ENCODE measurements around the gene SLC6A8.
A peak's percentile ranks its signal among the peaks of the same experiment; 100 is the strongest.

SLC6A8 gene

DNA sequence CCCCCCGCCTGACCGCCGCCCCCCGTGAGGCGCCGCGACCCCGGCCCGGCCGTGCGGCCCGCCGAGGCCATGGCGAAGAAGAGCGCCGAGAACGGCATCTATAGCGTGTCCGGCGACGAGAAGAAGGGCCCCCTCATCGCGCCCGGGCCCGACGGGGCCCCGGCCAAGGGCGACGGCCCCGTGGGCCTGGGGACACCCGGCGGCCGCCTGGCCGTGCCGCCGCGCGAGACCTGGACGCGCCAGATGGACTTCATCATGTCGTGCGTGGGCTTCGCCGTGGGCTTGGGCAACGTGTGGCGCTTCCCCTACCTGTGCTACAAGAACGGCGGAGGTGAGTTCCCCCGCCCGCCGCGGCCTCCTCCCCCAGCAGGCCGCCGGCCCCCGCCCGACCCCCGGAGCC is 780 bp downstream of the SLC6A8 start:
- no peaks in the 10 kb centered on the region for H3K4me1 ChIP-seq (ENCODE audit: control insufficient read depth, insufficient read depth, low read length)
- peak overlapping the region; percentile 57 for H3K4me3 ChIP-seq (ENCODE audit: low read depth, low read length)
- H3K36me3 ChIP-seq (ENCODE audit: control insufficient read depth in 2 of 2, insufficient read depth in 1 of 2, low read length in 2 of 2) = peaks cover 0 to 41% of the 10 kb centered on the region in 2 experiments; a peak in 1 of 3 replicates
- peak overlapping the region; percentile 73; the same call in 1 of the 2 replicates for H3K27ac ChIP-seq (ENCODE audit: extremely low read depth, low read depth, low read length)
- CTCF ChIA-PET = no interaction called here
- TF ChIP-seq ZNF10 (tag by site-specific recombination; IDR thresholded peaks at IDR 0.05) (no peak), ZNF174 (tag by site-specific recombination; IDR thresholded peaks at IDR 0.05) (no peak), MEIS1 (CRISPR knock-in tag; IDR thresholded peaks at IDR 0.05; ENCODE audit: borderline replicate concordance) (no peak), ZNF2 (tag by site-specific recombination; IDR thresholded peaks at IDR 0.05) (no peak), ZNF175 (tag by site-specific recombination; IDR thresholded peaks at IDR 0.05) (no peak), ZIC2 (tag by site-specific recombination; IDR thresholded peaks at IDR 0.05) (no peak), GLIS1 (tag by site-specific recombination; IDR thresholded peaks at IDR 0.05) (no peak)
- POLR2A ChIA-PET = no interaction called here
- H3K9me3 ChIP-seq (ENCODE audit: control insufficient read depth, insufficient read depth, low read depth, low read length) = no peaks in the 10 kb centered on the region

DNA sequence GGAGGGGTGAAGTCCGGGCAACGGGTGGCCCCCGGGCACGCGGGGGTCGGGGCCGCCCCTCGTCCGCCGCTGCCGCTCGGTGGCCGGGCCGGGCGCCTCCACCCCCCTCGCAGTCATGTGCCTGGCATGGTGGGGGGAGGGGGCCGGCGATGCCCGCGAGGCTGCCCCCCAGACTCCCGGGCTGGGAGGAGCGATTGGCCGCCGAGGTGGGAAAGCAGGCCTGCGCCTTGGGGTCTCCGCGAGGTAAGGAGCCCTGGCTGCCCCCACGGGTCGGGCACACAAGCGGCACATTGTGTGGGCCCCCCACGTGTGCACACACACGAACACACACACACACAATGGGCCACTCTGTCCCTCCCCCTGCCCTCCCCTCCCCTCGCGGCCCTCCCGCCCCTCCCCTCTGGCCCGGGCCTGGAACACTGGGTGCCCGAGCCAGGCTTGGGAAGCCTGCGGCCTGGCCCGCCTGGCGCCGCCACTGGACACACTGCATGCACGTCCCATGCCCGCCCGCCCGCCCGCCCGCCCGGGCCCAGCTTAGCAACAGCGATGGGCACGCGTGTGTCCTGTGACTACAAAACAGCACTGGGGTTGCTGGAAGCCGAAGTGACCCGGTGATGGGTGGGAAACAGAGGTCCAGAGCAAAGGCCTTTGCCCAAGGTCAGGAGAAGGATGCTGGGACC is 1.3 kb downstream of the SLC6A8 start:
- Histone ChIP-seq H3K4me1 (ENCODE audit: control insufficient read depth, insufficient read depth, low read length) (no peaks in the 10 kb centered on the region), H3K27ac (ENCODE audit: extremely low read depth, low read depth, low read length) (peak overlapping the region; percentile 73; the same call in 1 of the 2 replicates), H3K36me3 (ENCODE audit: control insufficient read depth in 2 of 2, insufficient read depth in 1 of 2, low read length in 2 of 2) (peaks cover 0 to 47% of the 10 kb centered on the region in 2 experiments; a peak in 1 of 3 replicates), H3K4me3 (ENCODE audit: low read depth, low read length) (peak overlapping the region; percentile 57), H3K9me3 (ENCODE audit: control insufficient read depth, insufficient read depth, low read depth, low read length) (no peaks in the 10 kb centered on the region)
- ChIA-PET POLR2A (interaction anchor here (0.9 kb wide), 1 partner anchor 19 kb away, joined by 3 read pairs; no protein-coding TSS in a partner anchor), CTCF (no interaction called here)
- no peak for TF ChIP-seq ZNF140 (tag by site-specific recombination; IDR thresholded peaks at IDR 0.05)
- TF ChIP-seq, protein P1, sequence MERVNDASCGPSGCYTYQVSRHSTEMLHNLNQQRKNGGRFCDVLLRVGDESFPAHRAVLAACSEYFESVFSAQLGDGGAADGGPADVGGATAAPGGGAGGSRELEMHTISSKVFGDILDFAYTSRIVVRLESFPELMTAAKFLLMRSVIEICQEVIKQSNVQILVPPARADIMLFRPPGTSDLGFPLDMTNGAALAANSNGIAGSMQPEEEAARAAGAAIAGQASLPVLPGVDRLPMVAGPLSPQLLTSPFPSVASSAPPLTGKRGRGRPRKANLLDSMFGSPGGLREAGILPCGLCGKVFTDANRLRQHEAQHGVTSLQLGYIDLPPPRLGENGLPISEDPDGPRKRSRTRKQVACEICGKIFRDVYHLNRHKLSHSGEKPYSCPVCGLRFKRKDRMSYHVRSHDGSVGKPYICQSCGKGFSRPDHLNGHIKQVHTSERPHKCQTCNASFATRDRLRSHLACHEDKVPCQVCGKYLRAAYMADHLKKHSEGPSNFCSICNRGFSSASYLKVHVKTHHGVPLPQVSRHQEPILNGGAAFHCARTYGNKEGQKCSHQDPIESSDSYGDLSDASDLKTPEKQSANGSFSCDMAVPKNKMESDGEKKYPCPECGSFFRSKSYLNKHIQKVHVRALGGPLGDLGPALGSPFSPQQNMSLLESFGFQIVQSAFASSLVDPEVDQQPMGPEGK (tag by site-specific recombination; IDR thresholded peaks at IDR 0.05) = 0 out of 2 replicates have a peak, but pooled peaks have one; percentile 25
- TF ChIP-seq ZNF138 (tag by site-specific recombination; IDR thresholded peaks at IDR 0.05; ENCODE audit: borderline replicate concordance) = no peak
- TF ChIP-seq ZSCAN16 (tag by site-specific recombination; IDR thresholded peaks at IDR 0.05) = no peak
- TF ChIP-seq ZNF544 (tag by site-specific recombination; IDR thresholded peaks at IDR 0.05) = no peak
- no peak for TF ChIP-seq TRIM28 (IDR thresholded peaks at IDR 0.05; ENCODE audit: borderline replicate concordance, low read length)
- TF ChIP-seq ZNF335 (tag by site-specific recombination; conservative IDR thresholded peaks at IDR 0.05) = no peak
- TF ChIP-seq ZNF211 (tag by site-specific recombination; IDR thresholded peaks at IDR 0.05; ENCODE audit: low read depth) = no peak
- no peak for TF ChIP-seq ZNF560 (tag by site-specific recombination; IDR thresholded peaks at IDR 0.05; ENCODE audit: borderline replicate concordance)
- no peak for TF ChIP-seq ZNF133 (tag by site-specific recombination; IDR thresholded peaks at IDR 0.05)
- TF ChIP-seq ZNF341 (tag by site-specific recombination; IDR thresholded peaks at IDR 0.05; ENCODE audit: low read depth) = no peak
- TF ChIP-seq, protein P2, sequence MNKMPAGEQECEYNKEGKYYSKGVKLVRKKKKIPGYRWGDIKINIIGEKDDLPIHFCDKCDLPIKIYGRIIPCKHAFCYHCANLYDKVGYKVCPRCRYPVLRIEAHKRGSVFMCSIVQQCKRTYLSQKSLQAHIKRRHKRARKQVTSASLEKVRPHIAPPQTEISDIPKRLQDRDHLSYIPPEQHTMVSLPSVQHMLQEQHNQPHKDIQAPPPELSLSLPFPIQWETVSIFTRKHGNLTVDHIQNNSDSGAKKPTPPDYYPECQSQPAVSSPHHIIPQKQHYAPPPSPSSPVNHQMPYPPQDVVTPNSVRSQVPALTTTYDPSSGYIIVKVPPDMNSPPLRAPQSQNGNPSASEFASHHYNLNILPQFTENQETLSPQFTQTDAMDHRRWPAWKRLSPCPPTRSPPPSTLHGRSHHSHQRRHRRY (tag by site-specific recombination; IDR thresholded peaks at IDR 0.05) = no peak
- no peak for TF ChIP-seq ZNF169 (tag by site-specific recombination; IDR thresholded peaks at IDR 0.05)
- TF ChIP-seq, protein P3, sequence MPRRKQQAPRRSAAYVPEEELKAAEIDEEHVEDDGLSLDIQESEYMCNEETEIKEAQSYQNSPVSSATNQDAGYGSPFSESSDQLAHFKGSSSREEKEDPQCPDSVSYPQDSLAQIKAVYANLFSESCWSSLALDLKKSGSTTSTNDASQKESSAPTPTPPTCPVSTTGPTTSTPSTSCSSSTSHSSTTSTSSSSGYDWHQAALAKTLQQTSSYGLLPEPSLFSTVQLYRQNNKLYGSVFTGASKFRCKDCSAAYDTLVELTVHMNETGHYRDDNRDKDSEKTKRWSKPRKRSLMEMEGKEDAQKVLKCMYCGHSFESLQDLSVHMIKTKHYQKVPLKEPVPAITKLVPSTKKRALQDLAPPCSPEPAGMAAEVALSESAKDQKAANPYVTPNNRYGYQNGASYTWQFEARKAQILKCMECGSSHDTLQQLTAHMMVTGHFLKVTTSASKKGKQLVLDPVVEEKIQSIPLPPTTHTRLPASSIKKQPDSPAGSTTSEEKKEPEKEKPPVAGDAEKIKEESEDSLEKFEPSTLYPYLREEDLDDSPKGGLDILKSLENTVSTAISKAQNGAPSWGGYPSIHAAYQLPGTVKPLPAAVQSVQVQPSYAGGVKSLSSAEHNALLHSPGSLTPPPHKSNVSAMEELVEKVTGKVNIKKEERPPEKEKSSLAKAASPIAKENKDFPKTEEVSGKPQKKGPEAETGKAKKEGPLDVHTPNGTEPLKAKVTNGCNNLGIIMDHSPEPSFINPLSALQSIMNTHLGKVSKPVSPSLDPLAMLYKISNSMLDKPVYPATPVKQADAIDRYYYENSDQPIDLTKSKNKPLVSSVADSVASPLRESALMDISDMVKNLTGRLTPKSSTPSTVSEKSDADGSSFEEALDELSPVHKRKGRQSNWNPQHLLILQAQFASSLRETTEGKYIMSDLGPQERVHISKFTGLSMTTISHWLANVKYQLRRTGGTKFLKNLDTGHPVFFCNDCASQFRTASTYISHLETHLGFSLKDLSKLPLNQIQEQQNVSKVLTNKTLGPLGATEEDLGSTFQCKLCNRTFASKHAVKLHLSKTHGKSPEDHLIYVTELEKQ (tag by site-specific recombination; IDR thresholded peaks at IDR 0.05; ENCODE audit: borderline replicate concordance) = no peak
- no peak for TF ChIP-seq ZBTB8A (tag by site-specific recombination; IDR thresholded peaks at IDR 0.05)
- no peak for TF ChIP-seq KLF8 (tag by site-specific recombination; IDR thresholded peaks at IDR 0.05)
- no peak for TF ChIP-seq ZIC2 (tag by site-specific recombination; IDR thresholded peaks at IDR 0.05)
- TF ChIP-seq, protein P4, sequence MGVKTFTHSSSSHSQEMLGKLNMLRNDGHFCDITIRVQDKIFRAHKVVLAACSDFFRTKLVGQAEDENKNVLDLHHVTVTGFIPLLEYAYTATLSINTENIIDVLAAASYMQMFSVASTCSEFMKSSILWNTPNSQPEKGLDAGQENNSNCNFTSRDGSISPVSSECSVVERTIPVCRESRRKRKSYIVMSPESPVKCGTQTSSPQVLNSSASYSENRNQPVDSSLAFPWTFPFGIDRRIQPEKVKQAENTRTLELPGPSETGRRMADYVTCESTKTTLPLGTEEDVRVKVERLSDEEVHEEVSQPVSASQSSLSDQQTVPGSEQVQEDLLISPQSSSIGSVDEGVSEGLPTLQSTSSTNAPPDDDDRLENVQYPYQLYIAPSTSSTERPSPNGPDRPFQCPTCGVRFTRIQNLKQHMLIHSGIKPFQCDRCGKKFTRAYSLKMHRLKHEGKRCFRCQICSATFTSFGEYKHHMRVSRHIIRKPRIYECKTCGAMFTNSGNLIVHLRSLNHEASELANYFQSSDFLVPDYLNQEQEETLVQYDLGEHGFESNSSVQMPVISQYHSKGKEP (tag by site-specific recombination; IDR thresholded peaks at IDR 0.05) = no peak
- TF ChIP-seq ZNF184 (tag by site-specific recombination; IDR thresholded peaks at IDR 0.05) = no peak
- TF ChIP-seq KLF1 (tag by site-specific recombination; IDR thresholded peaks at IDR 0.05) = no peak
- no peak for TF ChIP-seq ZNF530 (tag by site-specific recombination; IDR thresholded peaks at IDR 0.05; ENCODE audit: low read depth)
- TF ChIP-seq SP7 (tag by site-specific recombination; IDR thresholded peaks at IDR 0.05) = no peak
